Activated T-cell treated with anti-CD3 and anti-CD28 coated beads for 4 hours (primary cell): ENCODE data around the gene ZFAND2A.
"Not testable (repeated sequence)": the region's sequence is repeated elsewhere in the genome, so short reads cannot be mapped to it uniquely, and the experiment has no call there.

ENCODE experiments used
- DNase-seq: peaks from one replicate; pipeline ENCODE4 v3.0.0-alpha.2; 2020

Gene ZFAND2A

GRCh38 chr7:1174881-1175596, 15.0 kb upstream of the ZFAND2A start:
- no peak for DNase-seq

- DNase-seq, result no peak
Observed at GRCh38 chr7:1174002-1174401, 14.0 kb upstream of the ZFAND2A start.

DNA sequence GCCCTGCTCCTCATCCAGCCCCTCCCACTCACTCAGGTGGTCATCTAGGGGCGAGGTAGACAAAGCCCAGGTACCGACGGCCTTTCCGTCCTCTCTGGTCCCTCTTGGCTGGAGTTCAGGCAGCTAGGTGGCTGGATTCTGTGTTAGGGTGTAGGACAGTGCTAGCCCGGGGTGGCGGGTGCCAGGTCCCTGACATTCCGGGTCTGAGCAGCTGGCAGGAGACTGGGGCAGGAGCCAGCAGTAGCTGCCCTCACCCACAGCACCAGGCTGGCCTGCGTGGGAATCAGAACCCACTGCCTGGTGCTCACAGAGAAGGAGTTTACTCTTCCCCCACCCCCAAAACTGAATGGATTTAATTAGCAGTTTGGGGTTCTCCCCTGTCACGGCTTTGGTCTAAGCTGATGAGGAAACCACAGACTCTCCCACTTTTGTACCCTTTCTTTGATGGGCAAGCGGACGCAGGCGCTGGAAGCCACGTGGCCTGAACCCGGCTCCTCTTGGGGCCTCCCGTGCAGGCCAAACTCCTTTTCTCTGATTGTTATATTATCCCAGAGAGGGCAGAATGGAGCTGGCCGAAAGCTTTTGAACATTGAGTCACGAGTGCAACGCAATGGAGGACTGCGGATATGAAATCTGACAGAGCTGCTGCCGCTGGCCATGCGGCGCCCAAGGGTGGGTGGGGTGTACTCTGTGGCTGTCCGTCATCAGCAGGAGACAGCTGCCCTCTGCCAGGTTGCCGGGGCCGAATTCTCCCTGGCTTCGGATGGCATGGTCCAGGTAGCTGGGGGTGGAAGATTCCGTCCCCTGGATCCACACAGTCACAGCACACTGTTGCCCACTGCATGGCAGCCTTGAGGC, 12.9 kb upstream of the ZFAND2A start:
- DNase-seq, result no peak

- not testable (repeated sequence) for DNase-seq
Observed at GRCh38 chr7:1171516-1171915, 11.5 kb upstream of the ZFAND2A start.

- DNase-seq, result no peak
Observed at GRCh38 chr7:1170741-1171501, 10.9 kb upstream of the ZFAND2A start.

- DNase-seq, result peak; percentile 92
Observed at GRCh38 chr7:1169409-1170368, 9.7 kb upstream of the ZFAND2A start.

- no peak for DNase-seq
Observed at GRCh38 chr7:1168422-1168821, 8.4 kb upstream of the ZFAND2A start.

DNA sequence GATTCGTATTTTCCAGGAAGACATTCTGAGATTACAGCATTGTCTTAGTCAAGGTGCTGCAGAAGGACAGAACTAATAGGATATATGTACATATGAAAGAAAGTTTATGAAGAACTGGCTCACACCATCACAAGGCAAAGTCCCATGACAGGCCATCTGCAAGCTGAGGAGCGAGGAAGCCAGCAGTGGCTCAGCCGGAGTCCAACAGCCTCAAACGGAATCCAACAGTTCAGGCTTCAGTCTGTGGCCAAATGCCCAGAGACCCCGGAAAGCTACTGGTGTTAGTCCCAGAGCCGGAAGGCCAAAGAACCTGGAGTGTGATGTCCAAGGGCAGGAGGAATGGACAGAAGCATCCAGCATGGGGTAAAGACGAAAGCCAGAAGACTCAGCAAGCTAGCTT, 4.4 kb upstream of the ZFAND2A start:
- DNase-seq, result no peak

DNA sequence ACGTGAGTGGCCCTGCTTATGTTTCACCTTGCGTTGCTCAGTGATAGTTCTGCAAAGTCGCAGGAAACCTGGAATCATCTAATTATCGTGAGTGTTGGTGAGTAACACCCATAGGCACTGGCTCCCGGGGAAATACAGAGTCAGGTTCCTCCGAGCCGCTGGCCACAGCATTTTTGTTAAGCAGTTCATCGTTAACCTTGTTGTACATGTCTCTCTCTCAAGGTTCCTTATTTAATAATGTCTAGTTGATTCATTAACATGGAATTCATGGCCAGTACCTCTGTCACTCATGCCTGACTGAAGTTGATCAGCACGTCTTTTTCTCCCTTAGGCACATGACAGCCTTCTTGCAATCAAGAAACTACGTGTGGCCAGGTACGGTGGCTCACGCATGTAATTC, 3.1 kb upstream of the ZFAND2A start:
- no peak for DNase-seq

DNA sequence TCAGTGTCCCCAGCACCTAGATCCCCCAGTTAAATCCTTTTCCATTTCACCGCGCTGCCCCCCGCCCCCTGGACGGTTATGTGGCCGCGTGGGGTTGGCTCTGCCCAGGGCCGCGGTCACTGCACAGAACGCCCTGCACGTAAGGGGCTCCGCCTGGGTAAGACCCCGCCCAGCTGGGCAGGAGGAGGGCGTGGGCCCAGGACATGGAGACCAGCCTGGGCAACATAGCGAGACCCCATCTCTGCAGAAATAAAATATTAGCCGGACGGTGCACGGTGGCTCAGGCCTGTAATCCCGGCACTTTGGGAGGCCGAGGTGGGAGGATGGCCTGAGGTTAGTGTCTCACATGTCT, 650 bp upstream of the ZFAND2A start:
- DNase-seq, result no peak

- DNase-seq, result not testable (repeated sequence)
Observed at GRCh38 chr7:1159231-1159630, 765 bp downstream of the ZFAND2A start.

GRCh38 chr7:1158203-1159126, 1.5 kb downstream of the ZFAND2A start:
- DNase-seq, result no peak

DNA sequence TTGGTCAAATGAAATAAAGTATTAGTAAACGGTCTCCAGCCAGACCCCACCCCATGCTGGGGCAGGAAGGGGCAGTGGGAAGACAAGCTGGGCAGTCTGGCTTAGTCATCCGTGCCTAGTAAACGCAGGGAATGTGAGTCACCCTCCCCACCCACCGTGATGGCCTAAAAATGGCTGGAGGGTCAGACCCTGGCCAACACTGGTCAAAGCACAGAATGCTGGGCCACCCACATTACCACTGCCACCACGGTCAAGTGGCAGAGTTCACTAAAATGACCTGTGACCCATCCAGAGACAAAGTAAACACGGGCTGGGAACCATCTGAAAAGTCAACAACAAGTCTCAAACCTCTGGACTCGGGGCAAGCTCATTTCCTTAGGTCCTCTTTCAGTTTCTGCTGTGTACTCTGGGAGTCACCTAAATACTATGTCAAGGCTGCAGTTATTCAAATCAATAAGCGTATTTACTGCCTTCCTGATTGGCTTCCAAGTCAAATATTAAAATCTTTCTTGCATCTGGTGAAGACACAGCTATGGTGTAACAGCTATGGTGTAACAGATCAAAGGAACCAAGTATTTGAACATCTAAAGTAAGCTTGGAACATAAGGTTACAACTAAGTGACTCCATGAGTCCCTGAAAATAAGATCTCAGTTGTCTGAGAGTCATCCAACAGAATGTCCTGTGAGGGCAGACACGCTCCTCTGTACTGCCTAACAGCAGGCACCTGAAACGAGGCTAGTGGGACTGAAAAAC, 3.0 kb downstream of the ZFAND2A start:
- no peak for DNase-seq

GRCh38 chr7:1155818-1156781, 3.9 kb downstream of the ZFAND2A start:
- DNase-seq, result not testable (repeated sequence)

- no peak for DNase-seq
Observed at GRCh38 chr7:1154172-1154739, 5.7 kb downstream of the ZFAND2A start.

- DNase-seq, result no peak
Observed at GRCh38 chr7:1152492-1152891, 7.5 kb downstream of the ZFAND2A start.

DNA sequence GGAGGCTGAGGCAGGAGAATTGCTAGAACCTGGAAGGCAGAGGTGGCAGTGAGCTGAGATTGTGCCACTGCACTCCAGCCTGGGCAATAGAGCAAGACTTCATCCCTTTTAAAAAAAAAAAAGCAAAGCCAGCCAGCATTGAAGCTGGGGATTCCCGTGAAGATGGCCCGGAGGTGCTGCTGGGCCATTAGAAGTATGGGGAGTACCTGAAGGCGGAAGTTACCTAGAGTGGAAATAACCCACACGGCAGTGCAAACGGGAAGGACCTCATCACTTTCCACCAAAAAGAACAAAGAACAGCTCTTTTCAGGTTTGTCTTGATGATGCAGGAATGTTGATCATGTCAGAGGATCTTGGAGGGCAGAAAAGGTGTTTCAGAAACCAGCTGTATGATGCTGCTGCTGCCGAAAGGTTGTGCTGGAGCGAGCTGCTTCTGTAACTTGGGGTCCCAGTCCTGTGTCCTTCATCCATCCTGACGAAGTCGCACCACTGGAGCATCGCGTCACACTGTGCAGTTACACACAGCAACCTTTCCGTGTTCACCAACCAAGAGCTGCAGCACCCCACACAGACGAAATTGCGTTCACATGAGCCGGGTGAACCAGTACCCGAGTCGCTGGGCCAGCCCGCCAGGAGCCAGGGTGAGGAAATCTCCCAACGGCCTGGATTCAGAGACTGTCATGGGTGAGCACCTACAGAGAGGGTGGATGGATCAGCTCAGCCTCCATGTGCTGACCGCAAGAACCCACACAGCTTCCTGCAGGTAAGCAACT, 8.2 kb downstream of the ZFAND2A start:
- no peak for DNase-seq

GRCh38 chr7:1151156-1151555, 8.8 kb downstream of the ZFAND2A start:
- no peak for DNase-seq
